ENCODE results near the gene TFRC. TPM values are rescaled to one million over a fixed set of nuclear protein-coding genes. Genes with fewer than 3 reads are reported as not detected.

Gene TFRC
- 93.4 TPM for total RNA-seq

- Histone ChIP-seq H3K4me1 (ENCODE audit: control insufficient read depth in 3 of 3, insufficient read depth in 3 of 3, low read length in 3 of 3) (peaks cover 22 to 33% (median 23%) of the 10 kb centered on the region in 3 donors), H3K36me3 (ENCODE audit: control insufficient read depth in 3 of 3, insufficient read depth in 3 of 3, low read length in 3 of 3) (peaks cover 0 to 2% (median 0%) of the 10 kb centered on the region in 3 donors), H3K9ac (ENCODE audit: low read depth in 1 of 3, low read length in 3 of 3) (peak within 1 kb of the TSS; percentile 97 to 99 (median 98)), H3K4me3 (ENCODE audit: low read length in 3 of 3) (peak within 1 kb of the TSS; percentile 84 to 97 (median 96)), H3K9me3 (ENCODE audit: control insufficient read depth in 3 of 3, low read length in 3 of 3) (no peaks in the 10 kb centered on the region), H3K27ac (ENCODE audit: low read depth, low read length) (peak within 1 kb of the TSS; percentile 100), H3K27me3 (ENCODE audit: control insufficient read depth in 3 of 3, insufficient read depth in 3 of 3, low read length in 3 of 3) (no peaks in the 10 kb centered on the region)
These were observed at the start of gene TFRC for GRCh38 chr3:196081834-196082618. Gene TFRC, minus strand, starts transcription at chr3:196082090. Its CDS starts 4,991 bp downstream, at chr3:196077099.

DNA sequence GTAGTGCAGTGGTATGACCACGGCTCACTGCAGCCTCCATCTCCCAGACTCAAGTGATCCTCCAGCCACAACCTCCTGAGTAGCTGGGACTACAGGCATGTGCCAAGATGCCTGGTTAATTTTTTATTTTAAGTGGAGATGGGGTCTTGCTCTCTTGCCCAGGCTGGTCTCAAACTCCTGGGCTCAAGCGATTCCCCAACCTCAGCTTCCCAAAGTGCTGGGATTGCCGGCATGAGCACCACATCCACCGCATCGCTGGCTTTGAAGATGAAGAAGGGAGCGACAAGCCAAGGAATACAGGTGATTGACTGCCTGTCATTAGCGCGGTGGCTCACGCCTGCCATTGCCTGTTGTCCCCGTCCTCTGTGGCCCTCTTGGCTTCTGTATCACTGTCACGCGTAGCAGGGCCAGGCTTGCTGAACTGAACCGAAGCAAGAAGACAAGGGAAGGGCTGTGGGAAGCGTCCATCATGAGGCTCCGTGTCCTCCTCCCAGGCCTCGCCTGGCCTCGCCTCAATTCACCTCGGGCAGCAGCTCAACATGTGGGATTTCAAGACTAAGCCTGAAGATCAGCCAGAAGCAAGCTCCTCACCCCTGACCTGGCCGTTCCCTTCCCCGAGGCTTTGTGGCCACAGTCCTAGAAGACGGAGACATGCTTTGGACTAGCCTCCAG is 46.4 kb upstream of the TFRC start:
- no peak overlapping the region for H3K4me3 ChIP-seq (ENCODE audit: low read length in 3 of 3)
- no peaks in the 10 kb centered on the region for H3K4me1 ChIP-seq (ENCODE audit: control insufficient read depth in 3 of 3, insufficient read depth in 3 of 3, low read length in 3 of 3)
- H3K9me3 ChIP-seq (ENCODE audit: control insufficient read depth in 3 of 3, low read length in 3 of 3): no peaks in the 10 kb centered on the region
- no peaks in the 10 kb centered on the region for H3K27me3 ChIP-seq (ENCODE audit: control insufficient read depth in 3 of 3, insufficient read depth in 3 of 3, low read length in 3 of 3)
- H3K27ac ChIP-seq (ENCODE audit: low read depth, low read length): no peak overlapping the region
- no peaks in the 10 kb centered on the region for H3K36me3 ChIP-seq (ENCODE audit: control insufficient read depth in 3 of 3, insufficient read depth in 3 of 3, low read length in 3 of 3)
- no peak overlapping the region for H3K9ac ChIP-seq (ENCODE audit: low read depth in 1 of 3, low read length in 3 of 3)

GRCh38 chr3:196127308-196128040 is 45.6 kb upstream of the TFRC start:
- Histone ChIP-seq H3K27me3 (ENCODE audit: control insufficient read depth in 3 of 3, insufficient read depth in 3 of 3, low read length in 3 of 3) (no peaks in the 10 kb centered on the region), H3K4me3 (ENCODE audit: low read length in 3 of 3) (no peak overlapping the region), H3K9me3 (ENCODE audit: control insufficient read depth in 3 of 3, low read length in 3 of 3) (no peaks in the 10 kb centered on the region), H3K9ac (ENCODE audit: low read depth in 1 of 3, low read length in 3 of 3) (no peak overlapping the region), H3K36me3 (ENCODE audit: control insufficient read depth in 3 of 3, insufficient read depth in 3 of 3, low read length in 3 of 3) (no peaks in the 10 kb centered on the region), H3K27ac (ENCODE audit: low read depth, low read length) (no peak overlapping the region), H3K4me1 (ENCODE audit: control insufficient read depth in 3 of 3, insufficient read depth in 3 of 3, low read length in 3 of 3) (no peaks in the 10 kb centered on the region)

GRCh38 chr3:196124608-196125007 is 42.7 kb upstream of the TFRC start:
- Histone ChIP-seq H3K9me3 (ENCODE audit: control insufficient read depth in 3 of 3, low read length in 3 of 3) (no peaks in the 10 kb centered on the region), H3K27ac (ENCODE audit: low read depth, low read length) (no peak overlapping the region), H3K9ac (ENCODE audit: low read depth in 1 of 3, low read length in 3 of 3) (no peak overlapping the region), H3K4me3 (ENCODE audit: low read length in 3 of 3) (no peak overlapping the region), H3K27me3 (ENCODE audit: control insufficient read depth in 3 of 3, insufficient read depth in 3 of 3, low read length in 3 of 3) (no peaks in the 10 kb centered on the region), H3K4me1 (ENCODE audit: control insufficient read depth in 3 of 3, insufficient read depth in 3 of 3, low read length in 3 of 3) (peaks cover 2 to 7% (median 2%) of the 10 kb centered on the region in 3 donors), H3K36me3 (ENCODE audit: control insufficient read depth in 3 of 3, insufficient read depth in 3 of 3, low read length in 3 of 3) (no peaks in the 10 kb centered on the region)

- H3K36me3 ChIP-seq (ENCODE audit: control insufficient read depth in 3 of 3, insufficient read depth in 3 of 3, low read length in 3 of 3): no peaks in the 10 kb centered on the region
- peaks cover 7 to 8% (median 7%) of the 10 kb centered on the region in 3 donors for H3K4me1 ChIP-seq (ENCODE audit: control insufficient read depth in 3 of 3, insufficient read depth in 3 of 3, low read length in 3 of 3)
- H3K9ac ChIP-seq (ENCODE audit: low read depth in 1 of 3, low read length in 3 of 3): no peak overlapping the region
- no peaks in the 10 kb centered on the region for H3K27me3 ChIP-seq (ENCODE audit: control insufficient read depth in 3 of 3, insufficient read depth in 3 of 3, low read length in 3 of 3)
- H3K27ac ChIP-seq (ENCODE audit: low read depth, low read length): no peak overlapping the region
- no peaks in the 10 kb centered on the region for H3K9me3 ChIP-seq (ENCODE audit: control insufficient read depth in 3 of 3, low read length in 3 of 3)
- no peak overlapping the region for H3K4me3 ChIP-seq (ENCODE audit: low read length in 3 of 3)
These were observed 40.8 kb upstream of the TFRC start for GRCh38 chr3:196122688-196123046.

DNA sequence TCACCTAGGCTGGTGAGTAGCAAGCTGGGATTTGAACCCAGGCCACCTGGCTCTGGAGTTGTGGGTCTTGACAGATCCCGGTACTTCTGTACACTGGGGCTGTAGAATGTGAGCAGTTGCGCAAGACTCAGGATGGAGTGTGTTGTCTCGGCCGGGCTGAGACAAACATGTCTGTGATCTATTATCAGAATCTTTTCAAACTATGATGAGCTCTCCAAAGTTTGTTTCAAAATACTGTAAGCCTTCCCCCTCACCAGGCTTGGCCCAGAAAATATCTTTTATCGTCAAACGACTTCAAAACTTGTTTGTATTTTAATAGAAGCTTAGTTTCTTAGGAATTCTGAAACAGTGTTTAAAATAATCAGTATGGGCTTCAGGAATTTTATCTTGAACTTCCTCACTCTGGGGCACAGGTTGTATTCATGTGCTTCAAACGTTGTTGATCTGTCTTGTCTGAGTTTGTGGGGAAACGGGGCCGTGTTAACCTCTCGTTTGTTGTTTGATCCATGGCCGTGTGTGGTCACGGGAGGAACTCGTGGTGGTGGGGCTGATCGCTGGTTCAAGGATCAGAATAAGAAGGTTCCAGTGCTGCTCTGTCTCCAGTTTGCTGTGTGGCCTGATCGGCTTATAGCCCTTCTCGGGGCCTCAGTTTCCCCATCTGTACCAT is 40.3 kb upstream of the TFRC start:
- Histone ChIP-seq H3K27me3 (ENCODE audit: control insufficient read depth in 3 of 3, insufficient read depth in 3 of 3, low read length in 3 of 3) (no peaks in the 10 kb centered on the region), H3K9ac (ENCODE audit: low read depth in 1 of 3, low read length in 3 of 3) (no peak overlapping the region), H3K4me3 (ENCODE audit: low read length in 3 of 3) (no peak overlapping the region), H3K27ac (ENCODE audit: low read depth, low read length) (no peak overlapping the region), H3K4me1 (ENCODE audit: control insufficient read depth in 3 of 3, insufficient read depth in 3 of 3, low read length in 3 of 3) (peaks cover 7 to 9% (median 9%) of the 10 kb centered on the region in 3 donors), H3K36me3 (ENCODE audit: control insufficient read depth in 3 of 3, insufficient read depth in 3 of 3, low read length in 3 of 3) (no peaks in the 10 kb centered on the region), H3K9me3 (ENCODE audit: control insufficient read depth in 3 of 3, low read length in 3 of 3) (no peaks in the 10 kb centered on the region)

DNA sequence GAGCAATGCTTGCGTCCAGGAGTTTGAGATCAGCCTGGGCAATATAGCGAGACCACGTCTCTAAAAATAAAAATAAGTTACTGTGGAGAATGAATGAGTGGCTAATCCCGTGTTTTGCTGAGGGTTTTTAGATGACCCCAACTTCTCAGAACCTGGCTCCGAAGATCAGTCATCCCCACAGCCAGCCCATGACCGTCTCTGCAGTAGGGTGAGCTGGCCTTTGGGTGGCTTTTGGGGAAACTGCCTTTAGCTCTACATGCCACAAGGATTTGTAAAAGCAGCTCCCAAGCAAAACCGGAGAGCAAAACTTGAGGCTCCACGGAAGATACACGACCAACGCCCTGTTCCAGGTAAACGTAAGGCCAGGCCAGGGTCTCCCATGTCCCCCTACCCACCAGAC is 39.2 kb upstream of the TFRC start:
- no peaks in the 10 kb centered on the region for H3K9me3 ChIP-seq (ENCODE audit: control insufficient read depth in 3 of 3, low read length in 3 of 3)

DNA sequence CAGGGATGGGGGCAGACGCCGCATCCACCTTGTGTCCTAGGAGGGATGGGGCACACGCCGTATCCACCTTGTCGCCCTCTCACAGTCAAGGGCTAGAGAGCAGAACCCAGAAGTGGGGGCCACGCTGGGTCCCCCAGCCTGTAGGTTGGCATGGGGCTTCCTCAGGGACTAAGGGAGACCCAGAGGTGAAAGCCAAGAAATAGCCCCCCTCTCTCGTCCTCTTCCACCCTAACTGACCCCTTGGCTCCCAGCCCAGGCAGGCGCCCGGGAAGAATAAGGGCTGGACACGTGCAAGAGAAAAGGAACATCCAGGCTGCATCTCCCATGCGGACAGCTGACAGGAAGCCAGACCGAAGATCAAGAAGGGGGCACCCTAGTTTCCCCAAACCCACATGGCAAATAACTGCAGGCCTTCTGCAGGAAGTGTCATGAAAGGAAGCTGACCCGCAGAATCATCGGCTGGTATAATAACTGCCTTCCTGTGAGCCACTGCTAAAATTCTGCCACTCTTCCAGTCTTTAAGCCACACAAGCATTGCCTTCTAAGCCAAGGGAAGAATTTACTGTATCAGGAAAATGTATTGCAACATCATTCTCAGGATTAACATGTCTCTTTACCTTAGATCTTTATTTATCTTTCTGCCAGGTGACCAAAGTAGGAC is 38.5 kb upstream of the TFRC start:
- no peaks in the 10 kb centered on the region for H3K9me3 ChIP-seq (ENCODE audit: control insufficient read depth in 3 of 3, low read length in 3 of 3)
- no peaks in the 10 kb centered on the region for H3K36me3 ChIP-seq (ENCODE audit: control insufficient read depth in 3 of 3, insufficient read depth in 3 of 3, low read length in 3 of 3)
- H3K27ac ChIP-seq (ENCODE audit: low read depth, low read length): peak overlapping the region; percentile 51
- H3K27me3 ChIP-seq (ENCODE audit: control insufficient read depth in 3 of 3, insufficient read depth in 3 of 3, low read length in 3 of 3): no peaks in the 10 kb centered on the region
- no peak overlapping the region for H3K4me3 ChIP-seq (ENCODE audit: low read length in 3 of 3)
- peaks cover 7 to 9% (median 9%) of the 10 kb centered on the region in 3 donors for H3K4me1 ChIP-seq (ENCODE audit: control insufficient read depth in 3 of 3, insufficient read depth in 3 of 3, low read length in 3 of 3)
- H3K9ac ChIP-seq (ENCODE audit: low read depth in 1 of 3, low read length in 3 of 3): no peak overlapping the region

More for the DNA sequence above, 39.2 kb upstream of the TFRC start:
- Histone ChIP-seq H3K4me1 (ENCODE audit: control insufficient read depth in 3 of 3, insufficient read depth in 3 of 3, low read length in 3 of 3) (peaks cover 7 to 9% (median 9%) of the 10 kb centered on the region in 3 donors), H3K27me3 (ENCODE audit: control insufficient read depth in 3 of 3, insufficient read depth in 3 of 3, low read length in 3 of 3) (no peaks in the 10 kb centered on the region), H3K36me3 (ENCODE audit: control insufficient read depth in 3 of 3, insufficient read depth in 3 of 3, low read length in 3 of 3) (no peaks in the 10 kb centered on the region), H3K9ac (ENCODE audit: low read depth in 1 of 3, low read length in 3 of 3) (no peak overlapping the region), H3K4me3 (ENCODE audit: low read length in 3 of 3) (no peak overlapping the region), H3K27ac (ENCODE audit: low read depth, low read length) (peak overlapping the region; percentile 36)

DNA sequence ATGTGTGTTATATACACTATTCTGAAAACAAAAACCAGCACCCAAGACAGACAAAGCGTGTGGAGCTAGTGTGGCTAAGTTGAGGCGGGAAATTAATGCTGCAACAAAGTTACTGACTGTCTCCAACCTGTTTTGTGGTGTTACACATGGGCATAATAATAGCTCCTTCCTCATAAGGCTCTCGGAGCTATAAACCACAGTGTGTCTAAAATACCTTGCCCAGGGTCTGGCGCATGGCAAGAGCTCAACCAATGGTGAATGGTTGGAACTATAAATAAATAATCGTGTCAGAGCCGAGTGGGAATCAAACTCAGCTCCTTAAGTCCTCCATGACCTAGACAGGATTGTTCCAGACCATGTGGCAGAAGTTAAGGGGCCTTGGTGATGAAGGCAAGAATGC is 35.9 kb upstream of the TFRC start:
- no peaks in the 10 kb centered on the region for H3K27me3 ChIP-seq (ENCODE audit: control insufficient read depth in 3 of 3, insufficient read depth in 3 of 3, low read length in 3 of 3)
- no peaks in the 10 kb centered on the region for H3K36me3 ChIP-seq (ENCODE audit: control insufficient read depth in 3 of 3, insufficient read depth in 3 of 3, low read length in 3 of 3)
- no peaks in the 10 kb centered on the region for H3K9me3 ChIP-seq (ENCODE audit: control insufficient read depth in 3 of 3, low read length in 3 of 3)
- peak overlapping the region; percentile 67 for H3K27ac ChIP-seq (ENCODE audit: low read depth, low read length)
- H3K4me1 ChIP-seq (ENCODE audit: control insufficient read depth in 3 of 3, insufficient read depth in 3 of 3, low read length in 3 of 3): peaks cover 7 to 9% (median 9%) of the 10 kb centered on the region in 3 donors
- H3K4me3 ChIP-seq (ENCODE audit: low read length in 3 of 3): no peak overlapping the region
- H3K9ac ChIP-seq (ENCODE audit: low read depth in 1 of 3, low read length in 3 of 3): peak overlapping the region in 2 of 3 donors; percentile 8 to 38
